ENCODE results near the gene PALLD. TPM values are rescaled to one million over a fixed set of nuclear protein-coding genes. Genes with fewer than 3 reads are reported as not detected.

Gene PALLD
- total RNA-seq, 1 donor from 2014 or later, result 85.7 TPM

- Histone ChIP-seq H3K27ac (no peak overlapping the region), H3K9me3 (ENCODE audit: low read depth) (no peaks in the 10 kb centered on the region), H3K9ac (no peak overlapping the region), H4K20me1 (ENCODE audit: low read depth) (peaks cover 30% of the 10 kb centered on the region), H3F3A (ENCODE audit: low read depth) (no peaks in the 10 kb centered on the region), H3K4me3 (no peak overlapping the region), H3K79me2 (ENCODE audit: low read depth) (peaks cover 58% of the 10 kb centered on the region), H3K4me1 (no peaks in the 10 kb centered on the region), H2AFZ (replicated peaks) (no peak overlapping the region), H3K4me2 (no peak overlapping the region), H3K27me3 (no peaks in the 10 kb centered on the region), H3K36me3 (peaks cover 10% of the 10 kb centered on the region)
- H3K27me3 Mint-ChIP-seq (ENCODE audit: insufficient read depth, low read depth), result no peaks in the 10 kb centered on the region
- no peak overlapping the region for H3K27ac Mint-ChIP-seq
- TF ChIP-seq EZH2phosphoT487 (IDR thresholded peaks at IDR 0.05) (no peak), EZH2 (IDR thresholded peaks at IDR 0.05) (no peak)
- DNase-seq (ENCODE audit: low spot score), result no peak
- H3K36me3 Mint-ChIP-seq, result peaks cover 51% of the 10 kb centered on the region
- H3K4me1 Mint-ChIP-seq, result no peaks in the 10 kb centered on the region
- H3K4me3 Mint-ChIP-seq, result no peak overlapping the region
- no peaks in the 10 kb centered on the region for H3K9me3 Mint-ChIP-seq
Measured at GRCh38 chr4:168883513-168883912, 386.7 kb downstream of the PALLD start.

- no peaks in the 10 kb centered on the region for H3K4me1 ChIP-seq
- no peak overlapping the region for H3K4me2 ChIP-seq
- no peak overlapping the region for H3K27ac Mint-ChIP-seq
- no peaks in the 10 kb centered on the region for H3F3A ChIP-seq (ENCODE audit: low read depth)
- H4K20me1 ChIP-seq (ENCODE audit: low read depth), result peaks cover 20% of the 10 kb centered on the region
- H3K4me3 ChIP-seq, result no peak overlapping the region
- H3K9me3 ChIP-seq (ENCODE audit: low read depth), result no peaks in the 10 kb centered on the region
- no peak for TF ChIP-seq EZH2phosphoT487 (IDR thresholded peaks at IDR 0.05)
- no peak for TF ChIP-seq EZH2 (IDR thresholded peaks at IDR 0.05)
- no peak for TF ChIP-seq CTCF (IDR thresholded peaks at IDR 0.05)
- H3K79me2 ChIP-seq (ENCODE audit: low read depth), result peaks cover 48% of the 10 kb centered on the region
- no peak overlapping the region for H3K9ac ChIP-seq
- H3K36me3 ChIP-seq, result peaks cover 10% of the 10 kb centered on the region
- H3K27me3 ChIP-seq, result no peaks in the 10 kb centered on the region
- H3K4me3 Mint-ChIP-seq, result no peak overlapping the region
- H3K27ac ChIP-seq, result no peak overlapping the region
- H3K9me3 Mint-ChIP-seq, result no peaks in the 10 kb centered on the region
- DNase-seq (ENCODE audit: low spot score), result no peak
- H3K36me3 Mint-ChIP-seq, result peaks cover 49% of the 10 kb centered on the region
- no peaks in the 10 kb centered on the region for H3K27me3 Mint-ChIP-seq (ENCODE audit: insufficient read depth, low read depth)
- H2AFZ ChIP-seq (replicated peaks), result no peak overlapping the region
- H3K4me1 Mint-ChIP-seq, result no peaks in the 10 kb centered on the region
Measured at GRCh38 chr4:168884251-168885124, 387.6 kb downstream of the PALLD start.

GRCh38 chr4:168885400-168885799 is 388.5 kb downstream of the PALLD start:
- DNase-seq (ENCODE audit: low spot score), result no peak
- Mint-ChIP-seq H3K4me3 (no peak overlapping the region), H3K9me3 (no peaks in the 10 kb centered on the region), H3K36me3 (peaks cover 54% of the 10 kb centered on the region), H3K27me3 (ENCODE audit: insufficient read depth, low read depth) (no peaks in the 10 kb centered on the region), H3K4me1 (no peaks in the 10 kb centered on the region), H3K27ac (no peak overlapping the region)
- Histone ChIP-seq H3K27ac (no peak overlapping the region), H2AFZ (replicated peaks) (no peak overlapping the region), H3K4me2 (no peak overlapping the region), H3F3A (ENCODE audit: low read depth) (no peaks in the 10 kb centered on the region), H3K9me3 (ENCODE audit: low read depth) (no peaks in the 10 kb centered on the region), H3K4me1 (no peaks in the 10 kb centered on the region), H3K27me3 (no peaks in the 10 kb centered on the region), H3K9ac (no peak overlapping the region), H3K79me2 (ENCODE audit: low read depth) (peaks cover 40% of the 10 kb centered on the region), H3K4me3 (no peak overlapping the region), H3K36me3 (peaks cover 10% of the 10 kb centered on the region), H4K20me1 (ENCODE audit: low read depth) (peaks cover 12% of the 10 kb centered on the region)
- TF ChIP-seq EZH2 (IDR thresholded peaks at IDR 0.05) (no peak), EZH2phosphoT487 (IDR thresholded peaks at IDR 0.05) (no peak), CTCF (IDR thresholded peaks at IDR 0.05) (no peak)

- no peaks in the 10 kb centered on the region for H3K4me1 Mint-ChIP-seq
- no peak for DNase-seq (ENCODE audit: low spot score)
- H3K27me3 Mint-ChIP-seq (ENCODE audit: insufficient read depth, low read depth), result no peaks in the 10 kb centered on the region
- peaks cover 55% of the 10 kb centered on the region for H3K36me3 Mint-ChIP-seq
- no peaks in the 10 kb centered on the region for H3K9me3 Mint-ChIP-seq
- Histone ChIP-seq H3K27ac (no peak overlapping the region), H3K4me1 (no peaks in the 10 kb centered on the region), H3K9me3 (ENCODE audit: low read depth) (no peaks in the 10 kb centered on the region), H3K27me3 (no peaks in the 10 kb centered on the region), H3K79me2 (ENCODE audit: low read depth) (peaks cover 36% of the 10 kb centered on the region), H4K20me1 (ENCODE audit: low read depth) (peaks cover 4% of the 10 kb centered on the region), H3F3A (ENCODE audit: low read depth) (no peaks in the 10 kb centered on the region), H3K36me3 (peaks cover 10% of the 10 kb centered on the region), H3K9ac (no peak overlapping the region), H3K4me3 (no peak overlapping the region), H2AFZ (replicated peaks) (no peak overlapping the region), H3K4me2 (no peak overlapping the region)
- no peak for TF ChIP-seq EZH2 (IDR thresholded peaks at IDR 0.05)
- no peak for TF ChIP-seq EZH2phosphoT487 (IDR thresholded peaks at IDR 0.05)
- TF ChIP-seq CTCF (IDR thresholded peaks at IDR 0.05), result no peak
- no peak overlapping the region for H3K27ac Mint-ChIP-seq
- no peak overlapping the region for H3K4me3 Mint-ChIP-seq
Measured at GRCh38 chr4:168886351-168886750, 389.5 kb downstream of the PALLD start.
